Ovary (tissue), 9 donors: ENCODE results near the gene ZNF20. TPM values are rescaled to one million over a fixed set of nuclear protein-coding genes. Genes with fewer than 3 reads are reported as not detected.
"Not testable (repeated sequence)": the region's sequence is repeated elsewhere in the genome, so short reads cannot be mapped to it uniquely, and the experiment has no call there.

Source experiments
- DNase-seq, 5 donors: peaks; one replicate each; pipeline ENCODE4 v3.0.0-alpha.2; 2019 to 2020
- H3K27ac ChIP-seq, 2 donors: fragments of 200-600 bp; one replicate each; pipeline versions ENCODE4 v1.5.1 to v1.8.0; 2019 to 2022
- H3K27me3 ChIP-seq: fragments of 200-600 bp; one replicate; pipeline ENCODE4 v1.8.0; 2022
- H3K36me3 ChIP-seq: fragments of 200-600 bp; sonication (generic); one replicate; pipeline ENCODE4 v1.5.1; 2019
- H3K4me1 ChIP-seq: one replicate; pipeline ENCODE4 v1.8.1; 2013; ENCODE audit warnings: mild to moderate bottlenecking, moderate library complexity; ENCODE audit not compliant: insufficient read depth
- H3K4me3 ChIP-seq: fragments of 200-600 bp; sonication (generic); one replicate; pipeline ENCODE4 v1.5.1; 2017
- H3K9me3 ChIP-seq, 2 donors: fragments of 200-600 bp in 1 of 2; sonication (generic) in 1 of 2; one replicate each; pipeline versions ENCODE4 v1.5.1 to v1.8.1; 2013 to 2019; ENCODE audit warnings: mild to moderate bottlenecking in 1 of 2, moderate library complexity in 1 of 2
- EP300 ChIP-seq: sonication (generic); formaldehyde crosslinking; IDR thresholded peaks from one replicate; pipeline ENCODE4 v1.6.1; 2017; ENCODE audit warnings: antibody characterized with exemption
- POLR2A ChIP-seq: fragments of 450-650 bp; IDR thresholded peaks from one replicate; pipeline ENCODE4 v1.6.1; 2017; ENCODE audit warnings: antibody characterized with exemption, mild to moderate bottlenecking, moderate library complexity
- WGBS, 3 donors: extraction: QIAGEN DNeasy Blood & Tissue Kit in 1 of 3; methylation state at CpG; one replicate each; pipeline versions ENCODE4 v1.1.5 to v1.1.7; 2013 to 2017; 5-methylcytosine and 5-hydroxymethylcytosine counted together
- intact Hi-C, 4 donors: fragments of 100-400 bp; cut with DNase I; formaldehyde crosslinking; loops; one replicate each; pipeline versions ENCODE4 v1.11.0 to v1.15.1; 2022 to 2023
- polyA plus RNA-seq, 2 donors: library from polyadenylated mRNA; stranded (reverse); fragments of 200-250 nt in 1 of 2; fragments of 350-450 nt in 1 of 2; fragmentation: Illumina TruSeq in 1 of 2; extraction: RNeasy Lipid Tissue Mini Kit (QIAGEN cat#74804) in 1 of 2; gene quantifications; one replicate each; pipeline ENCODE4 v1.2.3, GENCODE V29; 2013 to 2014
- total RNA-seq, 7 donors: library from RNA; depleted of rRNA in 2 of 7; stranded (reverse); fragments of >200 nt in 2 of 7; fragmentation: NEBNext Ultra II Directional in 3 of 7; extraction: Animal tissue kit (Norgen Biotek cat#: 25700) in 3 of 7; gene quantifications; one replicate each; pipeline versions ENCODE4 v1.1.0 to v1.2.4, GENCODE V29; 2016 to 2023
- TF ChIP-seq, protein P1 (sequence below), 3 donors: fragments of 450-650 bp in 2 of 3; fragments of 200-600 bp in 1 of 3; IDR thresholded peaks; one replicate each; pipeline versions ENCODE4 v1.5.1 to v1.8.0; 2016 to 2022; ENCODE audit warnings: antibody characterized with exemption in 3 of 3, mild to moderate bottlenecking in 1 of 3
- donor health status: DM: no; HTN: no; CAD: no; lungs with moderate emphysema.
- donor health status: DM: no; HTN: no; CAD: no.
- donor health status: Bipolar disorder and iron deficiency.
- donor health status: DM: yes; HTN: yes; CAD: no.
- donor health status: DM: no; HTN: no; CAD: no.
- donor health status: DM: yes; HTN: yes; CAD: no.

The ZNF20 gene
- total and polyA plus RNA-seq, 9 donors: 1.2 to 5.2 (median 3.0) TPM

DNA sequence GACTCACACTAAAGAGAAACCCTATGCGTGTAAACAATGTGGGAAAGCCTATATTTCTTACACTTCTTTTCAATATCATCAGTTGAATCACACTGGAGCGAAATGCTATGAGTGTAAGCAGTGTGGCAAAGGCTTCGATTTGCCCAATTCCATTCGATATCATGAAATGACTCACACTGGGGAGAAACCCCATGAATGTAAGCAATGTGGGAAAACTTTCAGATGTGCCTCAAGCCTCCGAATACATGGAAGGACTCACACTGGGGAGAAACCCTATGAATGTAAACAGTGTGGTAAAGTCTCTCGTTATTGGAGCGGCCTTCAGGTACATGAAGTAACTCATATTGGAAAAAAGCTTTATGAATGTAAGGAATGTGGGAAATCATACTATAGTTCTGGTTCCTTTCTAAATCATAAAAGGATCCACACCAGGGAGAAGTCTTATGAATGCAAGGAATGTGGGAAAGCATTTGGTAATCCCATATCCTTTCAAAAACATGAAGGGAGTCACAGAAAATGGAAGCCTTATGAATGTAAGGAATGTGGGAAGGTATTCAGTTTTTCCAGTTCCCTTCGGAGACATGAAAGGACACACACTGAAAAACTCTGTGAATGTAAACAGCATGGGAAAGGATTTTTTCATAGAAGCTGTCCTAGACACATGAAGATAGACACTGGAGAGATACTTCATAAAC lies 28.1 kb downstream of the ZNF20 start:
- DNase-seq: no peak
- Histone ChIP-seq H3K4me3 (no peak overlapping the region), H3K36me3 (peaks cover 2% of the 10 kb centered on the region), H3K4me1 (no peaks in the 10 kb centered on the region), H3K9me3 (peaks cover 0 to 16% of the 10 kb centered on the region in 2 donors), H3K27me3 (no peaks in the 10 kb centered on the region), H3K27ac (no peak overlapping the region)
- TF ChIP-seq, protein P1, sequence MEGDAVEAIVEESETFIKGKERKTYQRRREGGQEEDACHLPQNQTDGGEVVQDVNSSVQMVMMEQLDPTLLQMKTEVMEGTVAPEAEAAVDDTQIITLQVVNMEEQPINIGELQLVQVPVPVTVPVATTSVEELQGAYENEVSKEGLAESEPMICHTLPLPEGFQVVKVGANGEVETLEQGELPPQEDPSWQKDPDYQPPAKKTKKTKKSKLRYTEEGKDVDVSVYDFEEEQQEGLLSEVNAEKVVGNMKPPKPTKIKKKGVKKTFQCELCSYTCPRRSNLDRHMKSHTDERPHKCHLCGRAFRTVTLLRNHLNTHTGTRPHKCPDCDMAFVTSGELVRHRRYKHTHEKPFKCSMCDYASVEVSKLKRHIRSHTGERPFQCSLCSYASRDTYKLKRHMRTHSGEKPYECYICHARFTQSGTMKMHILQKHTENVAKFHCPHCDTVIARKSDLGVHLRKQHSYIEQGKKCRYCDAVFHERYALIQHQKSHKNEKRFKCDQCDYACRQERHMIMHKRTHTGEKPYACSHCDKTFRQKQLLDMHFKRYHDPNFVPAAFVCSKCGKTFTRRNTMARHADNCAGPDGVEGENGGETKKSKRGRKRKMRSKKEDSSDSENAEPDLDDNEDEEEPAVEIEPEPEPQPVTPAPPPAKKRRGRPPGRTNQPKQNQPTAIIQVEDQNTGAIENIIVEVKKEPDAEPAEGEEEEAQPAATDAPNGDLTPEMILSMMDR (IDR thresholded peaks at IDR 0.05): no peak
- no peak for TF ChIP-seq POLR2A
- no peak for TF ChIP-seq EP300
- WGBS, 3 donors: 87 to 93% (median 92%) methylated on average over 8 of the region's 8 CpGs
- intact Hi-C loops: loop anchor here in 1 of 4 donors (1.0 kb wide), 1 partner anchor 37 kb away; no protein-coding TSS in a partner anchor

DNA sequence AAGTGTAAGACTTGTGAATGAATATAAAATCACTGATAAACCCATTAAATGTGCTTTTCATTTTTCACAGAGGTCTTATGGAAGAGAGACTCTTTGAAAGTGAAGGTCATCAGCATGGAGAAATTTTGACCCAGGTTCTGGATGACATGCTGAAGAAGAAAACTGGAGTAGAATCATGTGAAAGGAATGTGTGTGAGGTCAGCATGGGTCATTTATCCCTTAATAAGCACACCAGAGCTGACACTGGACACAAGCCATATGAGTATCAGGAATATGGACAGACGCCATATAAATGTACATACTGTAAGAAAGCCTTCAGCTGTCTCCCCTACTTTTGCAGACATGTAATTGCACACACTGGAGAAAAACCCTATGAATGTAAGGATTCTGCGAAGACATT lies 29.0 kb downstream of the ZNF20 start:
- WGBS, 3 donors: 47 to 53% (median 48%) methylated on average over 2 of the region's 2 CpGs
- H3K9me3 ChIP-seq: peaks cover 0 to 16% of the 10 kb centered on the region in 2 donors

DNA sequence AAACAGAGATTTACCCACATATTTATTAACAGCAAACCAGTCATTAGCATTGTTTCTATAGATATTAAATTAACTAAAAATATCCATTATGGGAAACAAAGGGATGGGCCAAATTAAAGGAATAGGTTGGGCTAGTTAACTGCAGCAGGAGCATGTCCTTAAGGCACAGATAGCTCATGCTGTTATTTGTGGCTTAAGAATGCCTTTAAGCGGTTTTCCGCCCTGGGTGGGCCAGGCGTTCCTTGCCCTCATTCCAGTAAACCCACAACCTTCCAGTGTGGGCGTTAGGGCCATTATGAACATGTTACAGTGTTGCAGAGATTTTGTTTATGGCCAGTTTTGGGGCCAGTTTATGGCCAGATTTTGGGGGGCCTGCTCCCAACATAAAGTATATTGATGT lies 36.2 kb downstream of the ZNF20 start:
- H3K27ac ChIP-seq, H3K36me3 ChIP-seq, DNase-seq, H3K4me3 ChIP-seq, H3K9me3 ChIP-seq, intact Hi-C loops, H3K4me1 ChIP-seq, H3K27me3 ChIP-seq: not testable (repeated sequence)
- WGBS, 3 donors: 98% methylated on average over 4 of the region's 4 CpGs

More for the DNA sequence above, 29.0 kb downstream of the ZNF20 start:
- Histone ChIP-seq H3K27me3 (no peaks in the 10 kb centered on the region), H3K36me3 (peaks cover 2% of the 10 kb centered on the region), H3K27ac (no peak overlapping the region), H3K4me1 (no peaks in the 10 kb centered on the region), H3K4me3 (no peak overlapping the region)
- intact Hi-C loops: loop anchor here in 1 of 4 donors (1.0 kb wide), 1 partner anchor 36 kb away; no protein-coding TSS in a partner anchor
- DNase-seq: no peak
- TF ChIP-seq POLR2A (no peak), EP300 (no peak)

DNA sequence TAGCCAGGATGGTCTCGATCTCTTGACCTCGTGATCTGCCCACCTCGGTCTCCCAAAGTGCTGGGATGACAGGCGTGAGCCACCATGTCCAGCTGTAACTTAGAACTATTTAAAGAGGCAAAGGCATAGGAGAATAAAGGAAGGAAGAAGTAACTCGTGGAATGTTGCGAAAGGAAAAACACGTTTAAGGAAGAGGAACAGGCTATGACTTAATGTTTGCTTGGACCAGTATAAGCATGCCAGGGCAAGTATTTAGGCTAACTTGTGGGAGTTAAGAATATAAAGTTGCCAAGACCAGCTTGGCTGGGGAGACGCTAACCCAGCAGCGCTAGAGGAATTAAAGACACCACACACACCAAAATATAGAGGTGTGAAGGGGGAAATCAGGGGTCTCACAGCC lies 42.1 kb downstream of the ZNF20 start:
- peaks cover 0 to 2% of the 10 kb centered on the region in 2 donors for H3K9me3 ChIP-seq
- H3K36me3 ChIP-seq: no peaks in the 10 kb centered on the region
- intact Hi-C loops: no loop called here
- 96 to 98% (median 97%) methylated on average over 9 of the region's 9 CpGs for WGBS, 3 donors
- TF ChIP-seq, protein P1 (IDR thresholded peaks at IDR 0.05): no peak
- TF ChIP-seq POLR2A (no peak), EP300 (no peak)
- no peaks in the 10 kb centered on the region for H3K27me3 ChIP-seq
- H3K4me1 ChIP-seq: peaks cover 2% of the 10 kb centered on the region
- H3K27ac ChIP-seq: no peak overlapping the region
- no peak for DNase-seq
- no peak overlapping the region for H3K4me3 ChIP-seq

DNA sequence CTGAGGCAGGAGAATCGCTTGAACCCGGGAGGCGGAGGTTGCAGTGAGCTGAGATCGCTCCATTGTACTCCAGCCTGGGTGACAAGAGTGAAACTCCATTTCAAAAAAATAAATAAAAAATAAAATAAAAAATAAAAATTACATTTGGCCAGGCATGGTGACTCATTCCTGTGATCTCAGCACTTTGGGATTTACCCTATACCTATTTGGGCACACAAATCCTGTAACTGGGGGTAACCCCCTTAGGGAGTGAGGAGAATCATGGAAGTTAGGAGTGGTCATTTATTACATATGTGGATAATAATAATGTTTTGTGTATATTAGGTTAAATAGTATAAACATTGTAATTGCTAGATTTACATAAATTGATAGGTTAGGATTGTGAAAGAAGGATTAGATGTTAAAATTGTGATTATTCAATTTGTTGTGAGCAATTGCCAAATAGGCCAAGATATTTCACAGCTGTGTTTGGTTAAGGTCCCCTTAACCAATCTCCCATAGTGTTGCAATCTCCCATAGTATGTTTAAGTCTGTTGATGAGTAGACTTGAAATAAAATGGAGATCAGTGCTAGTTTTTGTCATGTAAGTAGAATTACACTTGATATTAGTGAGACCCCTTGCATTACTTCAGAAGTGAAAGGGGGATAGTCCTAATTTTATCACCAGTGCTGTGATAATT lies 44.9 kb downstream of the ZNF20 start:
- Histone ChIP-seq H3K9me3 (peaks cover 0 to 2% of the 10 kb centered on the region in 2 donors), H3K27ac (no peak overlapping the region), H3K4me3 (no peak overlapping the region), H3K4me1 (peaks cover 3% of the 10 kb centered on the region), H3K27me3 (no peaks in the 10 kb centered on the region), H3K36me3 (no peaks in the 10 kb centered on the region)
- intact Hi-C loops: no loop called here
- TF ChIP-seq, protein P1 (IDR thresholded peaks at IDR 0.05): no peak
- TF ChIP-seq EP300 (no peak), POLR2A (no peak)
- DNase-seq: no peak
- WGBS, 3 donors: 95 to 97% (median 95%) methylated on average over 4 of the region's 4 CpGs
